NCI-H128 (cell line): ENCODE results near the gene KRT86.
"Not testable (repeated sequence)": the region's sequence is repeated elsewhere in the genome, so short reads cannot be mapped to it uniquely, and the experiment has no call there.

Experiments used
- DNase-seq: peaks from one replicate; lab custom pipeline; 2025; ENCODE audit not compliant: unreplicated experiment; lab: John Stamatoyannopoulos, UW

The KRT86 gene

DNA sequence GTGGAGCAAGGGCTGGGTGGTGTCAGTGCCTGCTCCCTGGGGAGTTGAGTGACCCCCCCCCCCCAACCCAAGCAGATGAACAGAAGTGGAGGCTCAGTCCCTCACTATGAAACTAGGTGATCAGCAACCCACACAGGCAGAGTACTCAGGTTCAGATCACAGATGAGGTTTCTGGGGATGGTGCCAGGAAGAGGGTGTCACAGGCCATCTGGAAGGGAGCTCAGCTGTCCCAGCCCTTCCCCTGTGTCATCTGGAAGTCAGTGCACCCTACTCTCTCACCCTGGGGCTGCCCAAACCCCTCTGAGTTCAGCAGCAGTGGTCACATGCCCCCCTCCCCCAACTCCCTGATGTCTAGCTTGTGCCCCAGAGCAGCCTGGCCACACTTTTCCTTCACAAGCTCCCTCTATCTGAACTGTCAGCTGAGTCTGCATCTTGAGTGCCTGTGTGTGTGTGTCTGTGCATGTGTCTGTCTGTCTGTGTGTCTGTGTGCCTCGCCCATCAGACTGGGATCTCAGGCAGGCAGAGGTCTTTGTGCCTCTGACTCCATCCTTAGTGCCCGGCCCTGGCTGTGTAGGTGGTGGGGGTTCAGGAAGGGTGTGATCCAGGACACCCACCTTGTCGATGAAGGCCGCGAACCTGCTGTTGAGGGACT, 16.2 kb downstream of the KRT86 start:
- not testable (repeated sequence) for DNase-seq

- no peak for DNase-seq
Observed at GRCh38 chr12:52291267-52291935, 17.0 kb downstream of the KRT86 start, which contains the start of gene KRT81. Gene KRT81, minus strand, starts transcription at chr12:52291534. Its CDS starts 69 bp downstream, at chr12:52291465.

DNA sequence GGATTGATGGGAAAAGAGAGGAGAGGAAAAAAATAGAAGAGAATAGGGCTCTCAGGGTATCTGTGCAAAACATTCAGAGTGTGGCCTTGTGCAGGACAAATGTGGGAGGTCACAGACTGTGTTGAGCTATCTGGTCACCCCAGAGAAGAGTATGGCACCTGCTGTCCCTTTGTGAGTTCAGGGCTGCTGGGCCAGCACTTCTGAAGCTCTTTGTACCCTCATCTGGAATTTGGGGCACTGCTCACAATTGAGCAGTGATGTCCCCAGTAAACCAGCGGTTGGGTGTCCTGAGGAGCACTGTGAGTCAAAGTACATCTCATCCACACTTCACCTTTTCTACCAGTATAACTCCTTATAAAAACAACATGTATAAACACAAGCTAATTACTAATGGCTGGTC, 19.5 kb downstream of the KRT86 start:
- no peak for DNase-seq

- no peak for DNase-seq
Observed at GRCh38 chr12:52294803-52295202, 20.4 kb downstream of the KRT86 start.

- DNase-seq: no peak
Observed at GRCh38 chr12:52295663-52296062, 21.2 kb downstream of the KRT86 start.

- no peak for DNase-seq
Observed at GRCh38 chr12:52296572-52297215, 22.2 kb downstream of the KRT86 start.

GRCh38 chr12:52298677-52299190, 24.3 kb downstream of the KRT86 start:
- no peak for DNase-seq

DNA sequence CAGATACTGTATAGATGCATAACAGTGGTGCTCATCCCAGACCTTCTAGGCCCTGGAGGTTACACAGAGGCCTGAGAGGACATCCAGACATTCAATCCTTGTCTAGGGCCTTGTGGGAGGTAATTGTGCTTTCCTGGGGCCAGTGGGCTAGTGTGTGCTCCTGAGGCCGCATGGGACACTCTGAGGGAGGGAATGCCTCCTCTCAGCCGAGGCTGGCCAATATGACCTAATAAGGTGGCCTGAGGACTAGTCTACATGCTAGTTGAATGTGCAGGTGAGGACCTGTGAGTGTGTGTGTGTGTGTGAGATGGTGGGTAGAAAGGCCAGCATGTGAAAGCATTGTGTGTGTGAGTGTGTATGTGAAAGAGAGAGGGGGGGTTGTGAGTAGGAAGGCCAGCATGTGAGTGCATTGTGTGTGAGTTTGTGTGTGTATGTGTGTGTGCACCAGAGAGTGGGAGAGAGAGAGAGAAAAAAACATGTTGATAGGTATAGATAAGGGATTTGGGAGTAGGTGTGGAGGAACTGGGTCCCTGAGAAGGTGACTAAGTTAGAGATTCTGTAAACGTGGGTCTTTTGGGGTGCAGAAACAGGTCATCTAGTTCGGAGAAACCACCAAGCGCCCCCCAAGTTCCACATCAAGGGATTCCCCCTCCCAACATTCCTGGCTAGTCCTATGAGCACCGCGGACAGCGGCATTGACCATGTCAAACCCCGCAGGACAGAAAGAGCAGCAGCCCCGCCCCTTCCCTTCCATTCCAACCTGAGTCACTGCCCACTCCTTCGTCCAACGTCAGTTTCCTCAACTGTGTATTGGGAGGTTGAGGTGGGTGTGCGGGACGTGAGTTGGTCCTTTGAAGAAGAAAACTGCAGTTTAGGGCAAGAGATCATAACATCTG, 26.6 kb downstream of the KRT86 start:
- no peak for DNase-seq

DNA sequence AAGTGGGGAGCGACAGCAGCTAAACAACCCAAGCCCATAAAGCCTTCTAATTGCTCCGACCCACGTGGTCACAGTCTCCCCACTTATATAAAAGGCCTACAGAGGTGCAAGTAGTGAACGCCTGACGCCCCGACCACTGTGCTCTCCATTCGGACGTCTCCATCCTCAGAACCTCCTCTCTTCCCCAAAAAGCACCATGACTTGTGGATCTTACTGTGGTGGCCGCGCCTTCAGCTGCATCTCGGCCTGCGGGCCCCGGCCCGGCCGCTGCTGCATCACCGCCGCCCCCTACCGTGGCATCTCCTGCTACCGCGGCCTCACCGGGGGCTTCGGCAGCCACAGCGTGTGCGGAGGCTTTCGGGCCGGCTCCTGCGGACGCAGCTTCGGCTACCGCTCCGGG, 27.3 kb downstream of the KRT86 start:
- DNase-seq: not testable (repeated sequence)

DNA sequence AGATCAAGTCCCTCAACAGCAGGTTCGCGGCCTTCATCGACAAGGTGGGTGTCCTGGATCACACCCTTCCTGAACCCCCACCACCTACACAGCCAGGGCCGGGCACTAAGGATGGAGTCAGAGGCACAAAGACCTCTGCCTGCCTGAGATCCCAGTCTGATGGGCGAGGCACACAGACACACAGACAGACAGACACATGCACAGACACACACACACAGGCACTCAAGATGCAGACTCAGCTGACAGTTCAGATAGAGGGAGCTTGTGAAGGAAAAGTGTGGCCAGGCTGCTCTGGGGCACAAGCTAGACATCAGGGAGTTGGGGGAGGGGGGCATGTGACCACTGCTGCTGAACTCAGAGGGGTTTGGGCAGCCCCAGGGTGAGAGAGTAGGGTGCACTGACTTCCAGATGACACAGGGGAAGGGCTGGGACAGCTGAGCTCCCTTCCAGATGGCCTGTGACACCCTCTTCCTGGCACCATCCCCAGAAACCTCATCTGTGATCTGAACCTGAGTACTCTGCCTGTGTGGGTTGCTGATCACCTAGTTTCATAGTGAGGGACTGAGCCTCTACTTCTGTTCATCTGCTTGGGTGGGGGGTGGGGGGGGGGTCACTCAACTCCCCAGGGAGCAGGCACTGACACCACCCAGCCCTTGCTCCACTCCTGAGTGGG, 27.9 kb downstream of the KRT86 start:
- not testable (repeated sequence) for DNase-seq

- not testable (repeated sequence) for DNase-seq
Observed at GRCh38 chr12:52304941-52305411, 30.5 kb downstream of the KRT86 start.

- DNase-seq: no peak
Observed at GRCh38 chr12:52305921-52306705, 31.7 kb downstream of the KRT86 start.

DNA sequence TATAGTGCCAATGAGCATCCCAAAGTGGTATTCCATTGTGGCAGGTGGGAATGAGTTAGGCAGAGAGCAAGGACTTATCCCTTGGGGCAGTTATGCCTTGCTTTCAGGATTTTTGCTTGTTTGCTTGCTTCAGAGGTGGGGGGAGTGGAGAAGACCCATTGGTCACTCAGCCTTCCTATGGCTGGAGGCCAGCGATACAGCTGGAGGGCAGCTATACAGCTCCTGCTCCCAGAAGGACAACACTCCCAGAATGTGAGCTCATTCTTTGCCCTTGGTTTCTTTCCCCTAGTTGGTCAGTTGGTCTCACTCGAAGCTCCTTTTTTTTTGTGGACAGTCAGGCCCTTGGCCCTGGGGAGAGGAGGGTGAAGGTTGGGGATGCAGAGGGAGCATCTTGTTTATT, 32.3 kb downstream of the KRT86 start:
- DNase-seq: no peak

DNA sequence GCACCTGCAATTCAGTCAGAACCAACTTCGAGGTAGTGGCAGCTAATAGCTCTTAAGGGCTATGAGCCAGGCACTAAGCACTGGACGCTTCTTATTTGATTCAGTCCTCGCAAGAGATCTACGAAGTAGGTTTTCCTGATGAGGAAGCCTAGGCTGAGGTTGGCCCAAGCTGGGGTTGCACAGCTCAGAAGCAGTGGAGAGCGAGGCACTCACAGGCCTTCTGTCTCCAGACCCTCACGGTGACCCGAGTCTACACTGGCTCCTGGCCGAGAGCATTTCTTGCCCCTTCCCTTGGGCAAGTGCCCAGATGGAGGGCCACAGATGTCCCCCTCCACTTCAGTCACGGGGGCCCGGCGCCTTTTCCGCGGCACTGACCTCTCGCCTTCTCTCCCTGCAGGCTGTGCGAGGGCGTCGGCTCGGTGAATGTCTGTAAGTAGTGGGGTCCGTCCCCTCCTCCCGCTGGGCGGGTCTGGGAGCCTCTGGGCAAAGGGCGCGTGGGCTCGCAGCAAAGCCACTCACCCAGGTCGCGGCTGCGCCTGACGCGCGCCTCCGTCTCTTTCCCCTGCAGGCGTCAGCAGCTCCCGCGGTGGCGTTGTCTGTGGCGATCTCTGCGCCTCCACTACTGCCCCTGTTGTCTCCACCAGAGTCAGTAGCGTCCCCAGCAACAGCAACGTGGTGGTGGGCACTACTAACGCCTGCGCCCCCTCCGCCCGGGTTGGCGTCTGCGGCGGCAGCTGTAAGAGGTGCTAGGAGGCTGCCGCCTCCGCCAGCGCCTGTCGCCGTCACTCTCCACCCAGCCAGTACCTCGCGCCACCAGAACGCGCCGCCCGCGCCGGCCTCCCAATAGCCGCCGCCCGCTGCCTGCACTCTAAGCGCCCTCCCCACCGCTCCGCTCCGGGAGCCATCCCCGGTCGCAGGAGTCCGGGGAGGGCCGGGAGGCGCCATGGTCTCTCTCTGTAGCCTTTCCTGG, 33.7 kb downstream of the KRT86 start:
- no peak for DNase-seq

DNA sequence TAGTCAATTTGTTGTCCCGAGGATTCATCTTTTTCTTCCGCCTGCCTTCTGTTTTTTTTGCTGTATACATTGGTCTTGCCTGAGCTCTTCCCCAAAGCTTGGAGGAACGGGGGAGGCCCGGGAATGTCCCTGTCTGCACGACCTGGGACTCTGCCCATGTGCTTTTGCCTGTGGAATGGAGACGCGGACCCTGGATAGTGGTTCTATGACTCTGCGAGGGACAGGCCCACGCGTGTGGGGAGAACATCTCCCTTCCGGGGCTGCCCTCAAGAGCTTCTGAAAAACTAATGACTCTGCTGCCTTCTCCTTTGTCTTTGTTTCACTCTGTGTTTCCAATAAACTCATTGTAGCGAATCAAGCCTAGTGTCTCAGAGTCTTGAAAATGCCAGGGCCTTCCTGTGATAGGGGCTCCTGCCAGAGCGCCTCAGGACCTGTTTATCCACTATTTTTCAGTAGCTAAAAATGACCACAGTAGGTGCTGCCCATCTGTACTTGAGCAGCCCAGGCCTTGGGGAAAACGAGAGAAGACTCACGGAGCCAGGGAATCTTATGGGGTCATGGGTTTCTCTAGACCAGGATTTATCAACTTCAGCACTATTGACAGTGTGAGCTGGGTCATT, 34.5 kb downstream of the KRT86 start:
- DNase-seq: no peak

- no peak for DNase-seq
Observed at GRCh38 chr12:52310622-52311284, 36.3 kb downstream of the KRT86 start.

DNA sequence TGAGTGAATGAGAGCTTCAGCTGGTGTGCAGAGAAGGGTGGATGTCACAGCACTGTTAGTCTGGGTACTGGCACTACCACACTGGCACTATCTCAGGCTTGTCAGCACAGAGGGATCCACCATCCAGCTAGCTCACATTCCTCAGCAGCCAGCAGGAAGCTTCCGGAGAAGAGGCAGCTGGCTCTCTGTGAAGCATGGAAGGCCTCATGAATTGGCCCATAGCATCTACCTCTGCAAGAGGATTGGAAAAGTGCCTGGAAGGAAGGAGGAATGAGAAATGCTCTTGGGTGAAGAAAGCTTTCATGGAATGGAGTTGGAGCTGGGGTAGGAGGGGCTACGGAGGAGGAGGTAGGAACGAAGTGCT, 36.8 kb downstream of the KRT86 start:
- no peak for DNase-seq
